SK-N-DZ (cell line): Measurements from ENCODE around the gene AOPEP.

ENCODE experiments used
- DNase-seq: peaks from one replicate; pipeline ENCODE4 v3.0.0-alpha.2; 2015; ENCODE audit warnings: low spot score

AOPEP gene

DNA sequence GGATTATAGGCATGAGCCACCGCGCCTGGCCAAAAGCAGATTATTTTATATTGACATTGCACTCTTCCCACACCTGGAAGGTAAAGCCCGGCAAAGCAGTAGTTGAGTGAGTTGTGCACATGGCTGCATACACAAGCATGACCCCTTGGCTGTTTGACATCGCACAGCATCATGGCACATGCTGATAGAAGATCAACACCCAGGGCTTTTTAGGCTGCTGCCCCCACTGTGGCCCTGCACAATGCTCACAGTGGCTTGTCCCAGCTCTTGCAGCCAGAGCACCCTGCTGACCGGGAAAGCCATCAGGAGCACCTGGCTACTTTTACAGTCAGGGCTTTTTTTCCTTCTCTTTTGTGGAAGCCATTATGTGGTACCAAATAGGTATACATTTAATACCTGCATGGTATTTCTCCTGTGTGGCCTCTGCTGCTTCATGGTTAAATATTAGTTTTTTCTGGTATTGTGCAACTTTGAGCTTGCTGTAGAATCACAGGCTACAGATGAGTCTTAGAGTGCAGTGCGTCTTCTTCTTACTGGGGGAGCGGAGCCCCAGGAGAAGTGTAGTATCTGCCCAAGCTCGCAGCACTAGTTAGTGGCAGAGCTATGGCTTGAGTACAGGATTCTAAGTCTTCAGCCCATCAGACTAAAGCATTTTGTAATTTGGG is 264.5 kb downstream of the AOPEP start:
- no peak for DNase-seq

DNA sequence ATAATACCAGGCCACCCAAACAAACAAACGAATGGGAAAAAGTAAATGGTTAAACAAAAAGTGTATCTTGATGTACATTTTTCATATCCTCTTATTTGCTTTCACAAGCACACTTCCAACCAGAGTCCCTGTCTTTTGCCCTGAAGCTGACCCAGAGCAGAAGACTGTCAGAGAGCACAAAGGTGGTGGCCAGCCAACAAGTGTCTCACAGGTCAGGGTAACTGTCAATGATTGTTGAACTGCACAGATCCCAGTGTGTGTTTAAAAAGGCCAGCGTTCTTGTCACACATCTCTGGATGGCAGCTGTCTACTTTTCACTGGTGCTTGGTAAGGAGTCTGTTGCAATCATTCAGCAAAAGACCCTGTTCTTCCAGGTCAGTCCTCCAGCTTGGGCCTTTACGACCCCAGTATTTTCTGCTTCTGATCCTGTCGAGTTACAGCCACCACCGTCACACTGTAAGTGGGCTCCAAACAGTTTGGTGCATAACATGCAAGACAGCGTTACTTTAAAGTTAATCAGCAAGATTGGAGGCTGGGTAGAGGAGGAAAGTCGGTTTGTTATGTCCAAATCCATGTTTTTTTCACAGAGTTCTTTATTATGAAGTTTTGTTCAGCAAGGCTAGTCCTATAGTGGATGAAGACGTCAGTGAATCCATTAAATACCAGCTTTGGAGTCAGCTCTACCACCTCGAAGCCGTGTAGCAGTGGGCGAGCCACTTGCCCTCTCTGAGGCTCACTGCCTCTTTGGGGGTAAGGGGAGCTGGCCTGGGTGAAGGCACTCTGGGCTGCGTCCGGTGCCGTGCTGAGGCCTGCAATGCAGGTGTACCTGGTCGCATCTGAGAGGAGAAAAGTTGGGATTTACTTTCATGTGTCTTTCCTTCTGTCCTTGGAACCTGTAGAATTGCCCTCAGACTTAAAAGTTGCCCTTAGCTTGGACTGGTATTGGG is 265.7 kb downstream of the AOPEP start:
- DNase-seq, result no peak

- DNase-seq, result no peak
Observed at GRCh38 chr9:94993160-94993820, 266.8 kb downstream of the AOPEP start.

DNA sequence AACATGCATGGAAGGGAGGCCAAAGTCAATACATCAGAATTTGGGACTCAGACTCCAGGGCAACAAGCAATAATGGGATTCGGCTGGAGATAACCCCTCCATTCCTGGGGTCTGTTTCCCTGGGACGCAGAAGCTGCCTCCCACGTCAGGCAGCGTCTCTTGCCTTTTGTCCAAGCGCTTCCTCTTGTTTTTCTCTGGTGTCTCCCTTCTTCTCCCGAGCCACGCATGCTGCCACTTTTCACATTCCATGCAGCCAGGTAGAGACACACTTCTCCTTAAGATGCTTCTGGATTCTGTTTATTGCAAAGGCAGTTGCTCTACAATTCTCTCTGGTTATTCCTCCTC is 267.3 kb downstream of the AOPEP start:
- DNase-seq, result no peak

- DNase-seq, result no peak
Observed at GRCh38 chr9:94995048-94995693, 268.7 kb downstream of the AOPEP start.

DNA sequence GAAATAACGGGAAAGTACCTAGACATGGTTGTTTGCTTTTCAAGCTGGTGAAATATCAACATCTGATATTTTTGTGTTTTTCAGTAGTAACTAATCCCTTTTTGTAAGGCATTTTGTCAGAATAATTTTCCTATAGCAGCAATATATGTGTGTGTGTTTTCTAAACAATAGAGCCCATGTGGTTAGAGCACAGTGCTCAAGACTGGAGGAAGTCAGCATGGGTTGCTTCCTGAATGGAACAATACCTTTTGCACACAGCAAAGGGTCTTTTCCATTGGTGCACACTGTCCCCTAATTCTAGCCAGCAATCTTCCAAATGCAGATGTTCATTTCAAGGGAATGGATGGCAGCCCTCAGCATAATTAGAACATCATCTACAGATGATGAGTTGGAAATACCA is 270.1 kb downstream of the AOPEP start:
- no peak for DNase-seq

DNA sequence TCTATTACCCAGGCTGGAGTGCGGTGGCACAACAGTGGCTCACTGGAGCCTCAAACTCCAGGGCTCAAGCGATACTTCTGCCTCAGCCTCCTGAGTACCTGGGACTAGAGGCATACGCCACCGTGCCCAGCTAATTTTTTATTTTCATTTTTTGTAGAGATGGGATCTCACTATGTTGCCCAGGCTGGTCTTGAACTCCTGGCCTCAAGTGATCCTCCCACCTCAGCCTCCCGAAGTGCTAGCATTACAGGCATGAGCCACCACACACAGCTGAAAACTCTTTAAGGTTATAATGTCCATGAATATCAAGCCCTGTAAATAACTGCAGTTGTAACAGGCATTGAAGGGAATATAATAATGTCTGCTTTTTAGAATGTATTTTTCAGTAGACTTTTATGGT is 271.2 kb downstream of the AOPEP start:
- DNase-seq, result no peak

GRCh38 chr9:94999832-95000231 is 273.3 kb downstream of the AOPEP start:
- DNase-seq, result no peak

DNA sequence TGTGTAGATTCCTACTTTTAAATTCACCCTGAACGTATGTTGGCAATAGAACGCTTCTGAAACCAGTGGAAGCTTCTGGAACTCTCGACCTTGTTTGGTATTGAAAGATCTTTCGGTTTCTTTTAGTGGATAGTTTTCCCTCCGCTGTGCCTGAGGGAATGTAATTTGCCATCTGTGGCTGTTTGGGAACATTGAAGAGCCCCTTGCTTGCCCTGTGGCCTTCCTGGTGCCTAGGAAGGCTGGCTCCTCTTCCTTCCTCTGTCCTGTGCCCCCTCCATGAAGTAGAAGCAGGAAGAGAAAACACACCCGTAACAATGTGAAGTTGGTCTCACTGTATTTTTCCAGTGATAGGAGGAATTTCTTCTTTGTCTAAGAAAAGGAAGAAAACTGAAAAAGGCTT is 274.3 kb downstream of the AOPEP start:
- no peak for DNase-seq

DNA sequence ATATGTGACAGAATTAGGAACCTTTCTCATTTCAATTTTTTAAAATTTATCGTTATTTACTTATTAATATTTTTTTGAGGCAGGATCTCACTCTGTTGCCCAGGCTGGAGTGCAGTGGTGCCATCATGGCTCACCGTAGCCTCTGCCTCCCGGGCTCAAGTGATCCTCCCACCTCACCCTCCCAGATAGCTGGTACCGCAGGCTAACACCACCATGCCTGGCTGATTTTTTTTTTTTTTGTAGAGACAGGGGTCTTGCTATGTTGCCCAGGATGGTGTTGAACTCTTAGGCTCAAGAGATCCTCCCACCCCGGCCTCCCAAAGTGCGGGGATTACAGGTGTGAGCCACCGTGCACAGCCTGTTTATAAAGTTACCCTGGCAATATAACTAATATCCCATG is 275.2 kb downstream of the AOPEP start:
- no peak for DNase-seq

DNA sequence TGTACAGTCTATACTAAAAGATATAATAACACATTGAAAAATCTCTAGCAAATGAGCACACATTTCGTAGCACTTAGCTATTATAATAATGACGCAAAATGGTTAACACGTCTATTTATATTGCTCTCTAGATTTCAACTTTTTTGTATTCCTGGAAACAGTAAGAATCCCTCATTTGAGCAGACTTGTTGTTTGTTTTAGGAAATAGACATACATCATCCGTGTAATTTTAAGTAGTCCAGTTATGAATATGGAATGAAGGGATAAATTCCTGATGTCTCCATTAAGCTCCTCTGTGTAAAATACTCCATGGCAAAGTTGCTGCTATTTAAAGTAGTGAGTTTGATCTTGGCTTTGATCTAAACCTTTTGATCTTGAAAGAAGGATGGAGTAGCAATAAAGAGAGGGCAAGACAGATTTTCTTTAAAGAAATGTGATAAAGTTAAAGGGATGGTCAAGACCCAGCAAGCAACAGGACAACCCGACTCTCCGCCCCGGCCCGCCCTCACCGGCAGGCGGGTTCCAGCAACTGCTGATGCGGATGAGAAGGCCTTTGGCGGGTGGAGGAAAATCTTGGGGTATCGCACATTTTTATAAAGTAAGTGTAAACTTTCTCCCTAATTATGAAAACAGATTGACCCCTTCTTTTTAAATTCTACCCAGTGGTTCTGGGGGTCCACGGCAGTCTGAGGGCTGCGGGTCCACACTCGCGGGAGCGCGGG is 277.4 kb downstream of the AOPEP start:
- peak; percentile 60 for DNase-seq

DNA sequence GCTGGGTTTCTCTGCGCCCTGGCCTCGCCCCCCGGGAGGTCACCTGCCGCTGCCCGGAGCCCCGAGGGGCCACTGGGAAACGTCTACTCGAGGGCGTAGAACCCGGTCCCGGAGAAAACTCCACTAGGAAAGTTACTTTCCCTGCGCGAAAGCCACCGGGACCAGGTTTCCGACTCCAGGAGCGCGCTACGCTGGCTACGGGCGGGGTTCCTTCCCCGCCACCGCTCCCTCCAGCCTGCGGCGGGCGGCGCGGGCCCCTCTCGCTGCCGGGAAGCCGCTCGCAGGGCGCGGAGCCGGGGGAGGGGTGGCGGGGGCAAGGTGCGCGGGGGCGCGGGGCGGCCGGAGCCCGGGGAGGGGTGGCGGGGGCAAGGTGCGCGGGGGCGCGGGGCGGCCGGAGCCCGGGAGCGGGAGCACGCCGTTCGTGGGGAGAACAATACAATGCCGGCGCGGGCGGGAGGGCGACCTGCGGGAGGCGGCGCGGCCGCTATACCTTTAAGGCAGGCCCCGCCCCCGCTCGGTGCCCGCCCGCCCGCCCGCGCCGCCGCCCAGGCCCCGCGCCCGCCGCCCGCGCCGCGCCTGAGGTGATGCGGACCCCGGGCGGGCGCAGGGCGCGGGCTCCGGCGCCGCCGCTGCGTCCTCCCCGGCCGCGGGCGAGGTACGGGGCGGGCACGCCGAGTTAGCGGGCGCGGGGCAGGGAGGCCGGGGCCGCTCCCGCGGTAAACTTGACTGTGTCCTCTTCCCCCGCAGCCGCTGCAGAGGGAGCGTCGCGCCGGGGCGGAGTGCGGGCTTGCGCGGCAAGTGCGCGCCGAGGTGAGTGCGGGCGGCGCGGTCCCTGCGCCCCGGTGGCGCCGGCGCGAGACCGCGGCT is 278.1 kb downstream of the AOPEP start:
- DNase-seq, result peak; percentile 51

- DNase-seq, result peak; percentile 43
Observed at GRCh38 chr9:95005278-95006143, 279.0 kb downstream of the AOPEP start.

- peak; percentile 29 for DNase-seq
Observed at GRCh38 chr9:95007226-95007869, 280.8 kb downstream of the AOPEP start.

DNA sequence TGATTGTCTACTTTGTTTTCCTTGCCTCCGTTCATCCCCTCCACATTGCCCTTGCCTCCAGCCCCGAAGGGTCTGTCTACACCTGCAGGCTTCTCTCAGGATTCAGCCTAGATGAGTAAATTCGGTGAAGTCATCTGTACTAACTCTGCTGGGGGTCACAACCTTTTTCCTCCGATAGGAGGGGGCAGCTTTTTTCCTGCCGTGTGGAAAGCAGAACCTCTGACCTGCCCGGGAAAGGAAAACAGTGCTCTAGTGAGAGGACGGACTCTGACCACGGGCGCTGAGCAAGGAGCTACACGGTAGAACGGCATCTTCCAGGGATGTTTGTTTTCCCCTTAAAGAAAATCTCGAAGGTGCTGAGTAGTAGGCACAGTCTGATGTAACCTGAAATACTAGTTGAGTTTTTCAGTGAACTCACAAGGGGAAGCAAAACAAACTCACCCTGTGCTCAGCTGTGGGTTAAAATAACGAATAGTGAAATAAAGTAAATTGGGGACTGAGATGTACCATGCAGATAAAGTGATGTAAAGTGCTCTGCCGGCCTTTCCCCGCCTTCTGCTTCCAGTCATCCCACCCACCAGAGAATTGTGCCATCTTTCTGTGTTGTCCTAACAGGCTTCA is 281.8 kb downstream of the AOPEP start:
- DNase-seq, result peak; percentile 72

GRCh38 chr9:95009459-95009858 is 283.0 kb downstream of the AOPEP start:
- DNase-seq, result no peak

- no peak for DNase-seq
Observed at GRCh38 chr9:95010431-95010838, 283.9 kb downstream of the AOPEP start.

- no peak for DNase-seq
Observed at GRCh38 chr9:95012035-95012708, 285.7 kb downstream of the AOPEP start.
